ENCODE data around the gene TBL1XR1. TPM values are rescaled to one million over a fixed set of nuclear protein-coding genes. Genes with fewer than 3 reads are reported as not detected.

The TBL1XR1 gene
- total RNA-seq, 4 donors from 2014 or later = 55.6 to 281 (median 102) TPM

GRCh38 chr3:177228601-177229190, 31.4 kb upstream of the TBL1XR1 start:
- no peaks in the 10 kb centered on the region for H3K27me3 ChIP-seq
- intact Hi-C loops (cut with DNase I; ENCODE audit: low total_unique reads) = no loop called here
- no peak for DNase-seq
- TF ChIP-seq POLR2A (IDR thresholded peaks at IDR 0.05) (no peak), CTCF (IDR thresholded peaks at IDR 0.05) (no peak)
- H3K36me3 ChIP-seq = no peaks in the 10 kb centered on the region
- no peaks in the 10 kb centered on the region for H3K4me1 ChIP-seq
- H3K9me3 ChIP-seq = peaks cover 0 to 4% of the 10 kb centered on the region in 2 donors
- no peak overlapping the region for H3K27ac ChIP-seq
- H3K4me3 ChIP-seq = no peak overlapping the region

GRCh38 chr3:177224414-177224813, 27.1 kb upstream of the TBL1XR1 start:
- no peak for DNase-seq
- no peak overlapping the region for H3K27ac ChIP-seq
- peaks cover 0 to 4% of the 10 kb centered on the region in 2 donors for H3K9me3 ChIP-seq
- H3K36me3 ChIP-seq = no peaks in the 10 kb centered on the region
- no peak for TF ChIP-seq POLR2A (IDR thresholded peaks at IDR 0.05)
- no peak for TF ChIP-seq CTCF (IDR thresholded peaks at IDR 0.05)
- no peaks in the 10 kb centered on the region for H3K4me1 ChIP-seq
- no peak overlapping the region for H3K4me3 ChIP-seq
- intact Hi-C loops (cut with DNase I; ENCODE audit: low total_unique reads) = no loop called here
- H3K27me3 ChIP-seq = no peaks in the 10 kb centered on the region

GRCh38 chr3:177221744-177222143, 24.5 kb upstream of the TBL1XR1 start:
- TF ChIP-seq POLR2A (IDR thresholded peaks at IDR 0.05) (no peak), CTCF (IDR thresholded peaks at IDR 0.05) (no peak)
- Histone ChIP-seq H3K27me3 (no peaks in the 10 kb centered on the region), H3K27ac (no peak overlapping the region), H3K4me3 (no peak overlapping the region), H3K4me1 (no peaks in the 10 kb centered on the region), H3K9me3 (no peaks in the 10 kb centered on the region), H3K36me3 (no peaks in the 10 kb centered on the region)
- DNase-seq = no peak
- intact Hi-C loops (cut with DNase I; ENCODE audit: low total_unique reads) = no loop called here

GRCh38 chr3:177220136-177220974, 23.1 kb upstream of the TBL1XR1 start:
- intact Hi-C loops (cut with DNase I; ENCODE audit: low total_unique reads) = no loop called here
- no peaks in the 10 kb centered on the region for H3K36me3 ChIP-seq
- DNase-seq = no peak
- TF ChIP-seq CTCF (IDR thresholded peaks at IDR 0.05) (no peak), POLR2A (IDR thresholded peaks at IDR 0.05) (no peak)
- H3K27me3 ChIP-seq = no peaks in the 10 kb centered on the region
- H3K4me3 ChIP-seq = no peak overlapping the region
- H3K27ac ChIP-seq = no peak overlapping the region
- H3K4me1 ChIP-seq = no peaks in the 10 kb centered on the region
- no peaks in the 10 kb centered on the region for H3K9me3 ChIP-seq

- Histone ChIP-seq H3K4me1 (no peaks in the 10 kb centered on the region), H3K9me3 (no peaks in the 10 kb centered on the region), H3K4me3 (no peak overlapping the region), H3K27ac (no peak overlapping the region), H3K36me3 (no peaks in the 10 kb centered on the region), H3K27me3 (no peaks in the 10 kb centered on the region)
- intact Hi-C loops (cut with DNase I; ENCODE audit: low total_unique reads) = no loop called here
- DNase-seq = no peak
- no peak for TF ChIP-seq CTCF (IDR thresholded peaks at IDR 0.05)
- TF ChIP-seq POLR2A (IDR thresholded peaks at IDR 0.05) = no peak
These were observed 16.7 kb upstream of the TBL1XR1 start for GRCh38 chr3:177213801-177214535.
